HPDE6-E6E7 (cell line): ENCODE data around the gene HASPIN.
A peak's percentile ranks its signal among the peaks of the same experiment; 100 is the strongest.

Experiments used
- DNase-seq: peaks from one replicate; pipeline ENCODE4 v3.0.0; 2011; ENCODE audit warnings: missing footprints; ENCODE audit errors: extremely low spot score

The HASPIN gene

DNA sequence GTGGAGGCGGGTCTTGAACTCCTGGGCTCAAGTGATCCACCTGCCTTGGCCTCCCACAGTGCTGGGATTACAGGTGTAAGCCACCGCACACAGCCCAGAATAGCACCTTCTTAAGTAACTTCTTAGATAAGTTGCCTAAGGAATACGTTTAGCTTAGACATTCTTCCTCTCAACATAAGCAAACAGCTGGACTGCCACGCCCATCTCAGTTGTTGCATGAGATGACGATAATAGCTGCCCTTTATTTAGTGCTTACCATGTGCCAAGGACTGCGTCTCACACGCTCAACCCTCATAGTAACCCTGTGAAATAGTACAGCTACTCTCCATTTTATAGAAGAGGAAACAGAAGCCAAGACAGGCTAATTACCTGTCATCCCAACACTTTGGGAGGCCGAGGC is 11.8 kb downstream of the HASPIN start:
- DNase-seq: no peak

DNA sequence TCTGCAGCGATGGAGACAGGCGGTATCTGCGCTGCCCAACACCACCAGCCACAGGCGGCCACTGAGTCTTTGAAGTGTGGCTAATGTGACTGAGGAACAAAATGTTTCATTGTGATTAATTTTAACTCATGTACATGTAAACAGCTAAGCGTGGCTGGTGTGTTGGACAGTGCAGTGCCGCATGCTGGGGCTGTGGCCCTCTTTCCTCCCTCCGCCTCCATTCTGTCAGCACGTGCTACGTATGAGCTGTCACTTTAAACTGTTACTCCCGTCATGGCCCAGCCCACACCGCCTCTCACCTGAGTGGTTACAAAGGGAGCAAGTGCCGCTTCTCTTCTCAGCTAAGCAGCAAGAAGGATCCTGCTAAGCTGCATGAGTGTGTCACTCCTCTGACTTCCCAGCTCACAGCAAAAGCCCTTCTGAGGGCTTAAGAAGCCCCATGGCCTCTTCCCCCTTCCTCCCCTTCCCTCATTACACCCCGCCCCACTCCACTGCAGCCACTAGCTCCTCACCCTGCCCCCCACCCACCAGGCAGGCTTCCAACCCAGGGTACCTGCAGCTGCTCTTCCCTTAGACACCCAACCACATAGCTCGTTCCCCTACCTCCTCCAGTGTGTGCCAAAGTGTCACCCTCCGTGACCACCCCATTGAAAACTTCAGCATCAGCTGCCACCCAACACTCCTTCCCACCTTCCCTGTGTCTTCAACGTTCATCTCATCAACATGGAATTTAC is 15.0 kb downstream of the HASPIN start:
- peak; percentile 84 for DNase-seq

DNA sequence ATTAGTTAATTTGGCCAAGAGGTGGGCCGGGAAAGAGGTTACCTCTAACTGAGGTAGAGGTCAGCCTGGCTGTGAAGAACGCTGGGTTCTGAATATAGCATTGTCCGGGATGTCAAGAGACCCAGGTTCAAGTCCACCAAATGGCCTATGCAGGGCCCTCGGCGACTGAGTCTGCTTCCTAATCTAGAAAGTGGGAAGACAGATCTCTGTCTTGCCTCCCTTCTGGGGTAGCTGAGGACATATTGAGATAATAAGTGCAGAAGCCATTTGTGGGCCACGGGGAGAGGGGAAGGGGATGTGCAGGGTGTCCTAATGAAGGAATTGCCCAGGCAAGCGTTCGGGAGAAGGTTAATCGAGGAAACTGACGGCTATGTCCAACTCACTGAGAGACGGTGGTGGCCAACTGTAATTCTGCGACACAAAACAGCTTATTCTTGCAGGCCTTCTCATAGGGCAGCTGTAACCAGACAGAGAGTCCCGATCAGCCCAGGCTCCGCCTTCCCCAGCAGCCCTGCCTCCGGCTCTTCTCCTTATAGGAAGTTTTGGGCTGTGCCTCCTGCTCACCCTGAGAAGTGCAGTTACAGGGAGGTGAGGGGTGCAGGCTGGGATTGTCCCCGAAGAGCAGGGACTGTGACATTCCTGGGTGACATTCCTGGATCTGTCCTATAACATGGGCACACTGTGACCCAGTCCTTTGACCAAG is 15.9 kb downstream of the HASPIN start:
- no peak for DNase-seq

DNA sequence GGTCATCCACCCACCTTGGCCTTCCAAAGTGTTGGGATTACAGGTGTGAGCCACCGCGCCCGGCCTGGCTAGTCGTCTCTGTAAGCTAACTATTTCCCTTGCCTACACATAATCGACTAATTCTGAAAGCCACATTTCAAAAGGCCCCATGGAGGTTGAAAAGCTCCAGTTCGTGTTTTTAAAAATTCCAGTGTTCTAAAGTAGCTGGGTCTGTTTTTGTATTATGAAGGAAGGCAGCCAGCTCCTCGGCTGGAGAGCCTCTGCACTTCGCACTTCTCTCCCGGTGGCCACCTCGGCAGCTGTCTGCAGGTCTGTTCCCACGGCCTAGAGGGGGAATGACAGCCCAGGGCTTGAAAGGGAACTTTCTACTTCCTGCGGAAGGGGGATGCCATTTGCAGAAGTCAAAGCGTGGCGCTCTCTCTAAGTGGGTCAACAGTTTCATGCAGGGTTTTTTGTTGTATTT is 16.9 kb downstream of the HASPIN start:
- no peak for DNase-seq

DNA sequence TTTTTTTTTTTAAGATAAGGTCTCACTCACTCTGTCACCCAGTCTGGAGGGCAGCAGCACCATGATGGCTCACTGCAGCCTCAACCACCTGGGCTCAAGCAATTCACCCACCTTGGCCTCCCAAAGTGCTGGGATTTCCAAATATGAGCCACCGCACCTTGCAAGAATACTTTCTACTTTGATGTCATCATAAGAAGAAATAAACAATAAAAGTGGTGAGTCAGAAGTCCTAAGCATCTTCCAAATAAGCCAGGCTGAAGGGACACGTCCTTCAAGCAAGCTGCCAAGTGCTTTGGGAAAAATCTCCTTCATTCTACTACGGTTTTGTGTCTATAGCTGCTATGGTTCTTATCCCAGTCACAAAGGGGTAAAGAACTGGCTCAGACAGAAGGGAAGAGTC is 20.3 kb downstream of the HASPIN start:
- no peak for DNase-seq

DNA sequence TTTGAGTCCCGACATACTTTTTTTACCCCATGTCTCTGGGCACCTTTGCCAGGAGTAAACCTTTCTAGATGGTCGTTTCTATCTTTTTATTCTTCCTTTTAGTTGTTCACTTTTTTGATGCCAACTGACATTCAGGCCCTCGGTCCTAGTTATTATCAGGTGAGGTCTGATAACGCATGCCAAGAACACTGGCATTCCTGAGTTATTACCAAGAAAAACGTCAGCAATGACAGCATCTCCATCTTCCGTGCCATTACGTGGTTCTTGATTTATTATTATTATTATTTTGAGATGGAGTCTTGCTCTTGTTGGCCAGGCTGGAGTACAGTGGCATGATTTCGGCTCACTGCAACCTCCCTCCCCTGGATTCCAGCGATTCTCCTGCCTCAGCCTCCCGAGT is 21.4 kb downstream of the HASPIN start:
- DNase-seq: no peak

DNA sequence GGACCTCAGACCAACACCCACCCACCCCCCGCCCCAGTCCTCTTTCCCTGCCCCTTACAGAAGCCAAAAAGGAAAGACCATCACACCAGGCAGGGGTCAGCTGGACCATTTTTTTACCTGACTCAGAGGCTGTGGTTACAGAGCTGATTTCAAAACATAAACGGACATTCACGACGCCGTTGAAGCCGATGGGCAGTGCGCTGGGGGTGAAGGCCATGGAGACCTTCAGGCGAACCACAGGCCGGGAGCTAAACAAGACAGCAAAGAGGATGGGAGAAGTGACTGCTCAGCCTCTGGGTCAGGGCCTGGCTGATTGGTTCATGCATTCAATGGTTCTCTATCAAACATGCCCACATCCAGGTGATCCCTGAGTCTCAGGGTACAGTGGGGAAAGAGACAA is 24.1 kb downstream of the HASPIN start:
- no peak for DNase-seq

DNA sequence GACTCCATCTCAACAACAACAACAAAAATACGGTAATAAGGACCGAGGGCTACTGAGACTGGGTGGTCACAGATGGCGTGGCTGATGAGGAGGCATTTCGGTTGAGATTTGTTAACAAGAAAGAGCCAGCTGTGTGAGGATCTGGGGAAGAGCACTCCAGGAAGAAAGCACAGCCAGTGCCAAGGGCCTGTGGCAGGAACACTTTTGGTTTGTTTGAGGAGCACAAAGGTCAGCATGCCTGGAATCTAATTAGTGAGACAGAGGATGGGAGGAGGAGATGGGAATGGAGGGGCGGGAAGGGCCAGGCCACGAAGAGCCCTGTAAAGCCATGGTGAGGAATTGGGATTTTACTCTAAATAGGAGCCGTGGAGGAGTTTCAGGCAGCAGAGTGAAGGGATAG is 24.9 kb downstream of the HASPIN start:
- DNase-seq: no peak

DNA sequence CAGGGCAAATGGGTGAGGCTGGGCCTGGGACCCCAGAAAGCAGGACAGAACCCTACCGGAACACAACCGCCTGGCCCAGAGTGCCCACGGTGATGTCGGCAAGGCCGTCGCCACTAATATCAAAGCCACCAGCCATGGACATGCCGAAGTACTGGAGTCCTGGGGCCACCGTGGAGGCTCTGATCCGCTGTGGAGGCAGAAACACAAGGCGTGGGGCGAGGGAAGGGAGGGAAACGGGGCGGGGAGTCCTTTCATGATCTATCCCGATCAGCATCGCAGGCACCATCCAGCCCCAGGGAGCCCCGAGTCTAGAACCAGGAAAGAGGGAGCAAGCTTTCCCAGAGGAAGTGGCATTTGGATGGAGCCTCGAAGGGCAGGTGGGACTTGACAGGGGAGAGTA is 26.6 kb downstream of the HASPIN start:
- DNase-seq: no peak

DNA sequence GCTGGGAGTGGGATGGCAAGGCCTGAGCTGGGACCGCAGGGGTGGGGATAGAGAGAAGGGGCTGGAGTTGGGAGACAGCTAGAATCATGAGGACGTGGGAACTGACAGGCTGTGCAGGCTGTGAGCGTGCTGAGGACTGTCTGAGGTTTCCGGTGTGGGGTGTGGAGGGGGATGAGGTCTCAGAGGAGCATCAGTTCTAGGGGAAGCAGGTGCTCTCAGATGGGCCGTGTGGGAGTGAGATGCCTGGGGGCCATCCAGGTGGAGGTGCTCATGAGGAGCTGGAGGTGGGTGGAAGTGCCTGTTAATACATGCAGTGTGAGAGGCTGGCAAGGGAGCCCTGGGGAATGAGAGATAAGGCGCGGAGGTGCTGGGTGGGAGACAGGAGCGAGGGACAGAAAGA is 27.2 kb downstream of the HASPIN start:
- no peak for DNase-seq

DNA sequence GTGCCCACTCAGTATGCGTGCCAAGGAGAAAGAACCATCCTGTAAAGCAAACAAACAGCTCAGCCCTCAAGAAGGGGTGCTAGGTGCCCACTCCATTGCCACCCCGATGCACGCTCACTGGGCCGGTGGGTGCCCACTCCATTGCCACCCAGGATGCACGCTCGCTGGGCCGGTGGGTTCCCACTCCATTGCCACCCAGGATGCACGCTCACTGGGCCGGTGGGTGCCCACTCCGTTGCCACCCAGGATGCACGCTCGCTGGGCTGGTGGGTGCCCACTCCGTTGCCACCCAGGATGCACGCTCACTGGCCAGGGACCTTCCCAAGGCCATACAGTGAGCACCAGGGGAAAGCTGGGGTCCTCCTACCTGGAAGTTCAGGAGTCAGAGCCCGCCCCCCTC is 28.1 kb downstream of the HASPIN start:
- no peak for DNase-seq

DNA sequence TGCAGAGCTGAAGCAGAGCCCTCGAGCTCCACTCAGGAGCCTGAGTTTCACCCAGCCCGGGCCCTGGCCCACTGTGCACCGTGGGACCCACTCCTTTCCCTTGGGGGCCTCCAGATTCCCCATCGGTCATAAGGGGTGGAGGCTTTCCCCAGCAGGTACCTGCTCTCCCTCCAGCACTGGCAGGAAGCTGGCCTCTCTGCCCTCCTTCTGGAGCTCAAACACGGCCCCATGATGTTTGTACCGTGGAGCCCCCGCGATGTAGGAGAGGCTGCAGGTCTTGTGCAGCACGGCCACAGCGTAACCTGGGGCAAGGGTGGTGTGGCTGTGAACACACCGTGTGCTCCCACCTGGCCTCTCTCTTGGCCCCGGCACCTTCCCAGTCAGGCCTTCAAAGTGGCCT is 29.9 kb downstream of the HASPIN start:
- no peak for DNase-seq

DNA sequence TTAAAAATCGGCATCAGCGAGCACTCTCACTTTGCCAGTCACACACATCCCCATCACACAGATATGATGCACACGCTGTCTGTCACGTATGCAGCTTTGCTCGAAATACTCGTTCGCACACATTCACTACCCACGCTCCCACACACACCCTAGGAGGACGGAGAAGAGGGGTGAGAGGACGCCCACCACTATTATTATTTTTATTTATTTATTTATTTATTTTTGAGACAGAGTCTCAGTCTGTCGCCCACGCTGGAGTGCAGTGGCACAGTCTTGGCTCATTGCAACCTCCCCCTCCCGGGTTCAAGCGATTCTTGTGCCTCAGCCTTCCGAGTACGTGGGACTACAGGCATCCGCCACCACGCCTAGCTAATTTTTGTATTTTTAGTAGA is 30.4 kb downstream of the HASPIN start:
- DNase-seq: no peak

DNA sequence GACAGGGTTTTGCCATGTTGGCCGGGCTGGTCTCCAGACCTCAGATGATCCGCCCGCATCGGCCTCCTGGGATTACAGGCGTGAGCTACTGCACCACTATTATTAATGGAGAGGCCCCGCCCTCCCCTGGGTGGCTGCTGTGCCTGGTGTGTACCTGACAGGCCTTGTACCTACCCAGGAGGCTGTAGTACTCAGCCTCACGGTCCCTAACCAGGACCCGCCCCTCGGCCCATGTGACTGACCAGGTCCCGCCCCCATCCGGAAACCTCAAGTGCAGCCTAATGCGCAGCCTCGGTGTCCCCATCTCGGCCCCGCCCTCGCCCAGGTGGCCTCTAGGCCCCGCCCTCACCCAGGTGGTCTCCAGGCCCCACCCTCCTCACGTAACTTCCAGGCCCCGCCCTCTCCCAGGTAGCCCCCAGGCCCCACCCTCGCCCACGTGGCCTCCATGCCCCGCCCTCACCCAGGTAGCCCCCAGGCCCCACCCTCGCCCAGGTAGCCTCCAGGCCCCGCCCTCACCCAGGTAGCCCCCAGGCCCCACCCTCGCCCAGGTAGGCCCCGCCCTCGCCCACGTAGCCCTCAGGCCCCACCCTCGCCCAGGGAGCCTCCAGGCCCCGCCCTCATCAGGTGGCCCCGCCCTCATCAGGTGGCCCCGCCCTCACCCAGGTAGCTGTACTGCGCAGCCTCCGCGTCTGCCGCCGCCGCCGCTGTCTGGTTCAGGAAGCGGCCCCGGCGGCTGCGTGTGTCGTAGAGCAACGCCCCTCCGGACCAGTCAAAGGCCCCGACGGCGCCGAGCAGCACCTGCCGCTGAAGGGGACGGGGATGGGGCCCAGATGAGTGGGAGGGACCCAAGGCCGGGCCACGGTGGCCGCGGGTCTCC is 31.0 kb downstream of the HASPIN start:
- DNase-seq: peak; percentile 88

DNA sequence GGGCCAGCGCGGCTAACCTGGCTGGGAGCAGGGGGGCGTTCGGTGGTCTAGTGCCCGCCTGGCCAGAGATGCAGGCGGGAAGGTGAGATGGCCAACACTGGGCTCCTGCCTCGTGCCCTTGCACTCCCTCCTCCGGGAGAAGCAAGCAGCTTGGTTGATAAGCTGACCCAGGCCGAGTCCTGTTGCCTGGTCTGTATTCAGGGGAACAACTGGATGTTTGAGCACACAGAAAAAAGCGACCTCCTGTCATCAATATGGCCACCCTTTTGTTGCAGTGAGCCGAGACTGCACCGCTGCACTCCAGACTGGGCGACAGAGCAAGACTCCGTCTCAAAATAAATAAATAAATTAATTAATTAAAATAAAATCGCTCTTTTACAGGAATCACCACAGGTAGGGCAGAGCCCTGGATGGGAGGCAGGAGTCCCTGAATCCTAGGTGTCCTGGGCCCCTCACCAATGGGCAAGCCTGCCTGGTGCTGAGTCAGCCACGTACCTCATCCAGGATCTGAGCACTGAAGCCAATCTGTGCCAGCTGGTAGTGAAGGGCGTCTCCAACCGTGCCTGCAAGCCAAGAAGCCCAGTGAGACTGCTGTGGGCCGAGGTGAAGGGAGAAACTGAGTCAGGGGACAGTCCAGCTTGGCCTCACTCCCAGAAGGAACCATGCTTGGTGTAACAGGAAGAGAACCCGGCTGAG is 31.8 kb downstream of the HASPIN start:
- no peak for DNase-seq

DNA sequence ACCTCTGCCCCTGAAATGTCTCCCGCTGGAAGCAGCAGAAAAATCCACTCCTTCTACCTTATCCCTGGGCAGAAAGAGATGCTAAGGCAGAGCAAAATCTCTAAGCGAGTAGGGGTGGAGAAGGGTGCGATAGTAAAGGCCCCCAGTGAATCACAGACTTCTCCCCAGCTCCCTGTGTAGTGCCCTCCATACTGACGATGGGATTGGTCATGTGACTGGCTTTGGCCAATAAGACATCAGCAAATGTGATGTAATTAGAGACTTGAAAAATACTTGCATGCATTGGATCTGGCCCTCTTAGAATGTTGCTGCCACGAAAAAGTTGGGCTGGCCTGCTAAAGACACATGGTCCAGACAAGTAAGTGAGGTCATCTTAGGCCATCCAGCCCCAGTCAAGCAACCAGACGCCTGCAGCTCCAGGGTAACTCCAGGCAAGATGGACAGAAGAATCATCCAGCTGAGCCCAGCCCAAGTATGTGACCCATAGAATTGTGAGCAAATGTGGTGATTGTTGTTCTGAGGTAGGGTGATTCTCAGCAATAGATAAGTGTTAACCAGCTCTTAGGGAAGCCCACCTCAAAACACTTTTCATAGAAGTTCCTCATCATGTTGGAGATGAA is 36.0 kb downstream of the HASPIN start:
- DNase-seq: no peak

DNA sequence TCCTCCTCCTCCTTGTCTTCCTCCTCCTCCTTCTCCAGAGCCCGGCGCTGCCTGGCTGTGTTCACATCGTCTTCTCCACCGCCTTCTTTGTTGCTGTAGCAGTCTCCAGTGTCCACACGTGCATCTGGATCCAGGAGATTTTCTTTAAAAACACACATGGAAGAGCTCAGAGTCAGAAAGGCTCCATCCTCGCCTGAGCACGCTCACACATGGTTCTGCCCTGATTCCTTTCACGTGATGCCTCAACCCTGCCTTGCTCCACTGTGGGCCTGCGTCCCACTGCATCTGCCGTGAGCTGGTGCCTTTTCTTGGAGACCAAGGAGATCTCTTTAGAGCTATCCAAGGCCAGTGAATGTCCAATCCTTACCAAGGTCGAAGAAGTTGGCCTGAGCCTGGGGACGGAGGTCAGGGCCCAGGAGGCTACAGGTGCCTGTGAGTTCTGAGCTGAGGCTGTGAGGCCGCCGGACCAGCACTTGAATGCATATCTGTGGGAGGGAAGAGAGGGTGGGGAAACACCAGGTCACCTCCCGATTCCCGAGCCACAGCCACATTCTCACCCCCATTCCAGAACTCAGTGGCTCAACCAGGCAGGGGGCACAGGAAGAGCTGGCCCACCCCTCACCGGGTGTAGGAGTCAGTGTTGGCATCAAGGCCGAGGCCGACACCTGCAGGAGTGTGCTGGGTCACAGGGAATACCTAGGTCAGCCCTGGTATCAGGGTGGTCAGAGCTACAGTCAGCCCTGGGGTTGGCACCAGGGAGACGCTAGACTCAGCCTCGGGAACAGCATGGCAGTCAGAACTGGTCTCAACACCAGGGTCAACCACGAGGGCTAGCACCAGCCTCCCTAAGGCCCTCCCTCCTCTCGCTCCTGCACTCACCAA is 37.6 kb downstream of the HASPIN start:
- DNase-seq: no peak

DNA sequence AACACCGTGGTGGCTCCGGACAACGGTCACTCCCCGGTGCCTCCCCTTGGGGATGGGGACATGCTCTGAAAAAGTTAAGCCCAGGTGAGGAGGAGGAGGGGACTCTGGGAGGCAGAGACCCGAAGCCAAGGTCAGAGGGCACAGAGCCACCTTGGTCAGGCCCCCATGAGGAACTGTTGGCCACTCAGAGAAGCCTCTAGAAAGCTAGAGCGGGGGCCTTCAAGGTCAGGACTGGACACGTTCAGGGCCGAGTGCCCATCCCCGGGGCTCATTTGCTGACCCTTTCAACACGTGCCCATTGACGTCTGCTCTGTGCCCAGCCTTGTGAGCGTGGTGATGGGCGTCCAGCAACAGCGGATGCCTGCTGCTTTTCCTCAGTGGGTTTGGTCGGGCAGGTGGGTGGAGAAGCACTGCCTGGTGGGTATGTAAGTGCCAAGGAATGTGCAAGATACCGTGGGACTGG is 38.2 kb downstream of the HASPIN start:
- no peak for DNase-seq

DNA sequence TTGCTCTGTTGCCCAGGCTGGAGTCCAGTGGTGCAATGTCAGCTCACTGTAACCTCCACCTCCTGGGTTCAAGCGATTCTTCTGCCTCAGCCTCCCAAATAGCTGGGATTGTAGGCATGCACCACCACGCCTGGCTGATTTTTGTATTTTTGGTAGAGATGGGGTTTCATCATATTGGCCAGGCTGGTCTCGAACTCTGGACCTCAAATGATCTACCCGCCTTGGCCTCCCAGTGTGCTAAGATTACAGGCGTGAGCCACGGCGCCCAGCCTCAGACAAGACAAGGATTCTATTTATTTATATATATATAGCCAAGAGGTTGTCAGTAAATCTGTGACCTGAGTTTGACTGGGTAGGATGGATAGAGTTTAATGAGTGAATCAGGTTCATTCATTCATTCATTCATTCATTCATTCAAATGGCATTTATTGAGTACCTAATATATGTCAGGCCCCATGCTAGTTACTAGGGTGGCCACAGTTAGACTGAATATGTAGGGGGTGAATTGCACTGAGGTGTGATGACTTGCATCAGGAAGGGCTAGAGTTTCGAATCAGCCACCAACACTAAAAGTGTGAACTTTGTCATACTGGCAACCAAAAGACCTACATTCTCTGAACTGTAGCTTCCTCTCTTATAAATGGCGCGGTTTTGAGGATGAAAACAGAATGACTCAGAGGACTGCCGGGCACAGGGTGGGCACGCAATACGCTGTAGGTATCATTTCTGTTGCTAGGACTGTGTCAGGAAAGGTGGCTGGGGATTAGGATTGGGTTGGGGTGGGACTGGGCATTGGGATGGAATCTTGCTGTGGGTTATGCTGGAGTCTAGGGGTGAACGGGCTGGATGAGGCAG is 39.4 kb downstream of the HASPIN start:
- no peak for DNase-seq
